Measurements from ENCODE around the gene EFCAB6.

Gene EFCAB6

GRCh38 chr22:43707648-43708047 lies 104.5 kb downstream of the EFCAB6 start:
- no peak overlapping the region for H3K4me3 ChIP-seq (ENCODE audit: low read depth, low read length)
- TF ChIP-seq, protein P1, sequence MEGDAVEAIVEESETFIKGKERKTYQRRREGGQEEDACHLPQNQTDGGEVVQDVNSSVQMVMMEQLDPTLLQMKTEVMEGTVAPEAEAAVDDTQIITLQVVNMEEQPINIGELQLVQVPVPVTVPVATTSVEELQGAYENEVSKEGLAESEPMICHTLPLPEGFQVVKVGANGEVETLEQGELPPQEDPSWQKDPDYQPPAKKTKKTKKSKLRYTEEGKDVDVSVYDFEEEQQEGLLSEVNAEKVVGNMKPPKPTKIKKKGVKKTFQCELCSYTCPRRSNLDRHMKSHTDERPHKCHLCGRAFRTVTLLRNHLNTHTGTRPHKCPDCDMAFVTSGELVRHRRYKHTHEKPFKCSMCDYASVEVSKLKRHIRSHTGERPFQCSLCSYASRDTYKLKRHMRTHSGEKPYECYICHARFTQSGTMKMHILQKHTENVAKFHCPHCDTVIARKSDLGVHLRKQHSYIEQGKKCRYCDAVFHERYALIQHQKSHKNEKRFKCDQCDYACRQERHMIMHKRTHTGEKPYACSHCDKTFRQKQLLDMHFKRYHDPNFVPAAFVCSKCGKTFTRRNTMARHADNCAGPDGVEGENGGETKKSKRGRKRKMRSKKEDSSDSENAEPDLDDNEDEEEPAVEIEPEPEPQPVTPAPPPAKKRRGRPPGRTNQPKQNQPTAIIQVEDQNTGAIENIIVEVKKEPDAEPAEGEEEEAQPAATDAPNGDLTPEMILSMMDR (IDR thresholded peaks at IDR 0.05; ENCODE audit: borderline replicate concordance, insufficient read depth, low read depth, low read length): no peak

DNA sequence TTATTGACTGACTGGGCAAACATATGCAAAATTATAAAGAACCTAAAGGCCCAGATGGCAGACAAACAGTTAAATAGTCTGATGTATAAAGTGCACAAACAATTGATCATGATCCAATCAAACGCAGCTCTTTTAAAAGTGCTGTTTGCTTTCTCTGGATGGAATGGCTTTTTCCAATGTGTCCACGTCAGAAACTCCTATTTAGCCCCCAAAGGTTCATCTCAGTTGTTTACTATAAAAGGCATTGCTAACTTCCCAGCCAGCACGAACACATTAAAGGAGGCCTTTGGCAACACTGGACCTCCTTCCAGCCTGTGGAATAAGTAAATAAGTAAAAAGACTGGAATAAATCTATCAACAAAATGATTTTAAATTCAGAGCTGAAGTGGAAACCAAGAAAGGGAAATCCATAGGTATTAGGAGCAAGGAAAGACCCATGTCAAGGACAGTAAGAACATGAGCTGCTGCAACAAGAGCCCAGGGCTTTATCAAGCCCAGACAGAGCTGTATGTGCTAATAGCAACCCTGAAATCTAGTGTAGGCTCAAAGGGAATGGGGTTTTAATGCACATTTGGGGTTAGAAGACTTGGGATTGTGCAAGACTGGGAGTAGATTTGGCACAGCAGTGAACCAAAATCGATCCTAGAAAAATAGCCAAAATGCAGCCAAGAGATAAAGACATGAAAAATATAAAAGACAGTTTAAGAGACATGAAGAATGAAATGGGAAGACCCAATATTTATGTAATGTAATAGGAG lies 105.4 kb downstream of the EFCAB6 start:
- TF ChIP-seq, protein P1 (IDR thresholded peaks at IDR 0.05; ENCODE audit: borderline replicate concordance, insufficient read depth, low read depth, low read length): no peak
- H3K4me3 ChIP-seq (ENCODE audit: low read depth, low read length): no peak overlapping the region

DNA sequence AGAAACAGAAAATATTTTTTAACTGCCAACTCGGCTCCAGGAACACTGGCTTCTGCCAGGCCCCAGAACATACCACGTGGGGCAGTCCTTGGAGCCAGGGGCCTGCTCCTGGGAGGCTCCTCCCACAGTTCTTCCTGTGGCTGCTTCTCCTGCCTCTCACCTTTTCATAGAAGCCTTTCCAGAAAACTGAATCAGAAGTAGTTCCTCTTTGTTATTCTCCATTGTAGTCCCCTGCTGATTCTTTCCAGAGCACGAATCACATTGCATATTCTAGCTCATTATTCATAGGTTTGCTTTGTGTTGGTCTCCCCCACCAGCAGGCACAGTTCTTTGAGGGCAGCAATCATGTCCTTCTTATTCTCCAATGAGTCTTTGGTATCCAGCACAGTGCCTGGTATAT lies 106.0 kb downstream of the EFCAB6 start:
- TF ChIP-seq, protein P1 (IDR thresholded peaks at IDR 0.05; ENCODE audit: borderline replicate concordance, insufficient read depth, low read depth, low read length): no peak
- no peak overlapping the region for H3K4me3 ChIP-seq (ENCODE audit: low read depth, low read length)

DNA sequence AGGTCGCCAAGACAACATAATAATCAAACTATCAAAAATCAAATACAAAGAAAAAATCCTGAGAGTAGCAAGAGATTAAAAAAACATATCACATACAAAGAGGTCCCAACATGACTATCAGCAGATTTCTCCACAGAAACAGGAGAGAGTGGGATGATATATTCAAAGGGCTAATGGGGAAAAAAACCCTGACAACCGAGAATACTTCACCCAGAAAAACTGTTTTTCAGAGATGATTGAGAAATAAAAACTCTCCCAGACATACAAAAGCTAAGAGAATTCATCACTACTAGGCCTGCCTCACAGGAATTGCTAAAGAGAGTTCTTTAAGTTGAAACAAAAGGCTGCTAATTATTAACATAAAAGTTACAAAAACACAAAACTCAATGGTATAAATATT lies 108.1 kb downstream of the EFCAB6 start:
- no peak overlapping the region for H3K4me3 ChIP-seq (ENCODE audit: low read depth, low read length)
- TF ChIP-seq, protein P1 (IDR thresholded peaks at IDR 0.05; ENCODE audit: borderline replicate concordance, insufficient read depth, low read depth, low read length): no peak

DNA sequence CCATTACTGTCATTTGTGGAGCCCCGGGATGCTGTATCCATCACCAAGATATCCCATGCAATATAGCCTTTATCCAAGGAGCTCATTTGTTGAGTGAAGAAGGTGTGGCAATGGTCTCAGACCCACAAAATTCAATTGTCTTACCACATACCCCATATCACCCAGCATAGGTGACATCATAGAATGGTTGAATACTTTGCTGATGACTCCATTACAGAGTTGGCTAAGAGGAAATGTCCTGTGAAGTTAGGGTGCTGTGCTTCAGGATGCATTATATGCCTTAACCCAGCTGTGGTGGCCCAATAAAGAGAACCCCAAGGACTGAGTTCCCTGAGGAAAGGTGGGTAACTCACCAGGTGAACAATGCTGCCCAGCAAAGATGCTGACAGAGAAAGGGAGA lies 113.7 kb downstream of the EFCAB6 start:
- TF ChIP-seq, protein P1 (IDR thresholded peaks at IDR 0.05; ENCODE audit: borderline replicate concordance, insufficient read depth, low read depth, low read length): no peak
- no peak overlapping the region for H3K4me3 ChIP-seq (ENCODE audit: low read depth, low read length)

DNA sequence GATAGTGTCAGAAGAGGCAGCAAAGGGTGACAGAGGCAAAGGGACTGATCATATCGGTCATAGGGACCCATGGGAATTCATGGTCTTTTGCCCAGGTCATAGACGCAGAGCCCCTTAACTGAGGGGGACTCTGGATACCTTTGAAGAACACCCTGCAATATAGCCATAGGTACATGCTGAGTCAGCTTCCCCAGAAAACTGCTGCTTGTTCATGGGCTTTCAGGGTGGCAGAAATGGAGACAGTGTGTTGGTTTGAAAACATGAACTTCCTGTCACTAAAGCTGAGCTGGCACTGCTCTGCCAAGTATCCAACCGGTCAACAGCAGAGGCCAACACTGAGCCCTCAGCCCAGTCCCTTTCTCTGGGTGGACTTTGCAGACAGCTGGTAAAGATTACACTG lies 114.2 kb downstream of the EFCAB6 start:
- TF ChIP-seq, protein P1 (IDR thresholded peaks at IDR 0.05; ENCODE audit: borderline replicate concordance, insufficient read depth, low read depth, low read length): no peak
- no peak overlapping the region for H3K4me3 ChIP-seq (ENCODE audit: low read depth, low read length)

DNA sequence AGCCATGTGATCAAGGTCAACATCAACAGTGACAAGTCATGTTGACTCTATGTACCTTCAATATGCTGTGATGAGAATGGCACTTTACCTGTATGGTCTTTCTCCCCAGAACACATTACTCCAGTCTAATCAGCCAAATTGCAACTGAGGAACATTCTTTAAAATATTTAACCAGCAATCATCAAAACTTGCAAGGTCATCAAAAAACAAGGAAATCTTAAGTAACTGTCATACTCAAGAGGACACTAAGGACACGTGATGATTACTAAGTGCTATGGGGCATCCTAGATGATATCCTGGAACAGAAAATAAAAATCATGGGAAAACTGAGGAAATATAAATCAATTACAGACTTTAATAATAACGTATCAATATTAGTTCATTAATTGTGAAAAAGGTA lies 118.9 kb downstream of the EFCAB6 start:
- TF ChIP-seq, protein P1 (IDR thresholded peaks at IDR 0.05; ENCODE audit: borderline replicate concordance, insufficient read depth, low read depth, low read length): no peak
- no peak overlapping the region for H3K4me3 ChIP-seq (ENCODE audit: low read depth, low read length)
